Measurements from ENCODE around the gene IQSEC1. TPM values are rescaled to one million over a fixed set of nuclear protein-coding genes. Genes with fewer than 3 reads are reported as not detected.

IQSEC1 gene
- total and polyA plus RNA-seq, 9 of the 15 experiments (the other 6 are each of a cell fraction or from before 2014, with no cell fraction given) = 0.56 to 39.0 (median 6.8) TPM

GRCh38 chr3:13072600-13073325 is 466 bp downstream of the IQSEC1 start (continued):
- TF ChIP-seq ZBTB5 (IDR thresholded peaks at IDR 0.05) (no peak), MIER1 (IDR thresholded peaks at IDR 0.05; ENCODE audit: low read depth) (no peak), SFPQ (IDR thresholded peaks at IDR 0.05; ENCODE audit: low read depth, low read length) (no peak), BRCA1 (IDR thresholded peaks at IDR 0.05) (no peak), BRCA1 (CRISPR knock-in tag; IDR thresholded peaks at IDR 0.05) (no peak)

- intact Hi-C loops (cut with micrococcal nuclease) = no loop called here
- ChIA-PET POLR2A (no interaction called here), CTCF (ENCODE audit: low intra/inter-chr PET ratio) (no interaction called here)
- ATAC-seq (no peak), DNase-seq (ENCODE audit: extremely low read depth in 1 of 4, low spot score in 3 of 4) (no peak), FAIRE-seq (no peak)
- no peak overlapping the region for H3K27ac ChIP-seq (ENCODE audit: extremely low read depth, low read depth, low read length)
- in situ Hi-C loops (cut with MboI) = no loop called here
- BruUV-seq (replicated peaks) = no TSS peak
- WGBS (ENCODE audit: insufficient coverage, low coverage, missing lambda C conversion rate) = 6% methylated on average over 13 of the region's 14 CpGs
- H3K4me2 ChIP-seq (ENCODE audit: insufficient read depth, low read length) = no peak overlapping the region
- no peaks in the 10 kb centered on the region for H3K9me1 ChIP-seq (ENCODE audit: control insufficient read depth, insufficient read depth, low read length)
- H3K27me3 ChIP-seq (ENCODE audit: control insufficient read depth in 2 of 2, insufficient read depth in 2 of 2, low read length in 2 of 2) = peaks cover 42 to 59% of the 10 kb centered on the region in 2 experiments
- H3K36me3 ChIP-seq (ENCODE audit: control insufficient read depth, insufficient read depth, low read length) = no peaks in the 10 kb centered on the region
- peaks cover 0 to 11% of the 10 kb centered on the region in 2 experiments; a peak in 1 of 5 replicates for H3K4me1 ChIP-seq (replicated peaks in 1 of 2; ENCODE audit: control insufficient read depth in 2 of 2, insufficient read depth in 2 of 2, low read length in 2 of 2)
- H2AFZ ChIP-seq (ENCODE audit: low read depth, low read length) = no peak overlapping the region
- H3K79me2 ChIP-seq (ENCODE audit: control insufficient read depth, insufficient read depth, low read length) = no peaks in the 10 kb centered on the region
- H3K9me3 ChIP-seq (replicated peaks; ENCODE audit: control insufficient read depth, insufficient read depth, low read depth, low read length) = peaks cover 6% of the 10 kb centered on the region
- H3K4me3 ChIP-seq = no peak overlapping the region
- H3K9ac ChIP-seq (ENCODE audit: insufficient read depth in 1 of 2, low read depth in 2 of 2, low read length in 2 of 2) = no peak overlapping the region
- peaks cover 16% of the 10 kb centered on the region for H4K20me1 ChIP-seq (replicated peaks; ENCODE audit: control insufficient read depth, insufficient read depth, low read length)
- TF ChIP-seq JUND (IDR thresholded peaks at IDR 0.05; ENCODE audit: borderline replicate concordance, low read depth, low read length) (no peak), JUND (tag; IDR thresholded peaks at IDR 0.05; ENCODE audit: borderline replicate concordance, low read depth, low read length) (no peak), RREB1 (CRISPR knock-in tag; IDR thresholded peaks at IDR 0.05) (no peak), ZNF184 (CRISPR knock-in tag; IDR thresholded peaks at IDR 0.05) (no peak), GABPA (tag; conservative IDR thresholded peaks at IDR 0.05; ENCODE audit: low read depth) (no peak), ZNF717 (CRISPR knock-in tag; IDR thresholded peaks at IDR 0.05) (no peak)
Measured at GRCh38 chr3:13072239-13072599, 1.0 kb downstream of the IQSEC1 start.
